K562 (cell line): ENCODE results near the gene VWA7. TPM values are rescaled to one million over a fixed set of nuclear protein-coding genes. Genes with fewer than 3 reads are reported as not detected.

ENCODE experiments used
- AFF1 ChIP-seq, 2 experiments: fragments of 450-650 bp; IDR thresholded peaks; 2 replicates each; pipeline ENCODE4 v1.6.1; 2018; ENCODE audit warnings: mild to moderate bottlenecking in 2 of 2, low read depth in 1 of 2; ENCODE audit not compliant: partially characterized antibody in 2 of 2
- CHD2 ChIP-seq: IDR thresholded peaks from 2 replicates; pipeline ENCODE4 v1.6.1; 2011; ENCODE audit warnings: low read depth, low read length
- CREBBP ChIP-seq: IDR thresholded peaks from one replicate; pipeline ENCODE4 v1.6.1; 2012; ENCODE audit warnings: low read depth, mild to moderate bottlenecking, control low read depth, inconsistent platforms, low read length
- FOXK1 ChIP-seq: sonication (generic); formaldehyde crosslinking; IDR thresholded peaks from 2 replicates; pipeline ENCODE4 v1.8.0; 2022; ENCODE audit warnings: missing genetic modification reagents, mild to moderate bottlenecking, borderline replicate concordance
- GATA2 ChIP-seq: sonication (generic); formaldehyde crosslinking; IDR thresholded peaks from 2 replicates; pipeline ENCODE4 v1.4.0; 2020; ENCODE audit warnings: mild to moderate bottlenecking, missing genetic modification reagents
- KDM2B ChIP-seq: fragments of 250-450 bp; sonication (Bioruptor Pico); IDR thresholded peaks from 2 replicates; pipeline ENCODE4 v1.8.0; 2021; ENCODE audit warnings: mild to moderate bottlenecking, moderate library complexity
- MAFF ChIP-seq: IDR thresholded peaks from 2 replicates; pipeline ENCODE4 v1.6.1; 2012; ENCODE audit warnings: low read length, improper control_type of control experiment
- MYNN ChIP-seq, 2 experiments: sonication (generic); formaldehyde crosslinking in 1 of 2; IDR thresholded peaks; 2 replicates each; pipeline versions ENCODE4 v1.5.0 to v1.6.1; 2016 to 2020; ENCODE audit warnings: antibody characterized with exemption in 1 of 2, missing genetic modification reagents in 1 of 2
- POLR2AphosphoS2 ChIP-seq: IDR thresholded peaks from 2 replicates; pipeline ENCODE4 v1.6.1; 2012; ENCODE audit warnings: low read length, improper control_type of control experiment
- POLR2G ChIP-seq: fragments of 200-400 bp; formaldehyde crosslinking; IDR thresholded peaks from 2 replicates; pipeline ENCODE4 v1.6.1; 2017; ENCODE audit warnings: low read depth, mild to moderate bottlenecking, antibody characterized with exemption, low read length, moderate library complexity
- RFX1 ChIP-seq: fragments of 450-650 bp; IDR thresholded peaks from 2 replicates; pipeline ENCODE4 v1.6.1; 2016; ENCODE audit warnings: mild to moderate bottlenecking, moderate library complexity
- TBL1XR1 ChIP-seq, 2 experiments: IDR thresholded peaks; 2 replicates each; pipeline ENCODE4 v1.6.1; 2012; ENCODE audit warnings: improper control_type of control experiment in 2 of 2, low read length in 2 of 2, mild to moderate bottlenecking in 1 of 2
- TEAD4 ChIP-seq, 2 experiments: sonication (generic) in 1 of 2; formaldehyde crosslinking in 1 of 2; IDR thresholded peaks; 2 replicates each; pipeline versions ENCODE4 v1.6.1 to v1.8.0; 2012 to 2022; ENCODE audit warnings: borderline replicate concordance in 1 of 2, inconsistent platforms in 1 of 2, low read length in 1 of 2, mild to moderate bottlenecking in 1 of 2, missing genetic modification reagents in 1 of 2
- ZNF134 ChIP-seq: fragments of 250-450 bp; sonication (Bioruptor Pico); conservative IDR thresholded peaks from 2 replicates; pipeline ENCODE4 v1.4.0; 2020
- ZNF23 ChIP-seq: fragments of 250-450 bp; sonication (Bioruptor Pico); IDR thresholded peaks from 2 replicates; pipeline ENCODE4 v1.4.0; 2020; ENCODE audit warnings: mild to moderate bottlenecking
- ZNF239 ChIP-seq: fragments of 250-450 bp; sonication (Bioruptor Pico); IDR thresholded peaks from 2 replicates; pipeline ENCODE4 v1.4.0; 2020; ENCODE audit warnings: mild to moderate bottlenecking
- ZNF3 ChIP-seq: fragments of 250-450 bp; sonication (Bioruptor Pico); IDR thresholded peaks from 2 replicates; pipeline ENCODE4 v1.5.0; 2021; ENCODE audit warnings: mild to moderate bottlenecking, moderate library complexity
- ZNF445 ChIP-seq: fragments of 250-450 bp; sonication (Bioruptor Pico); IDR thresholded peaks from 2 replicates; pipeline ENCODE4 v1.4.0; 2020; ENCODE audit warnings: low read depth, mild to moderate bottlenecking, moderate library complexity
- ZNF79 ChIP-seq: fragments of 250-450 bp; sonication (Bioruptor Pico); IDR thresholded peaks from 2 replicates; pipeline ENCODE4 v1.4.0; 2020; ENCODE audit warnings: low read depth, mild to moderate bottlenecking, moderate library complexity
- polyA plus RNA-seq, 8 experiments: library from polyadenylated mRNA; depleted of rRNA in 4 of 8; stranded (reverse) in 5 of 8; unstranded in 3 of 8; fragments of >200 nt; fragmentation: Nextera tagmentation in 2 of 8; fragmentation: Illumina TruSeq in 1 of 8; extraction: Ambion mirVana in 2 of 8; extraction: Trizol in 1 of 8; gene quantifications; 2 replicates each; pipeline versions ENCODE4 v1.2.1 to v1.2.3, GENCODE V29; 2011 to 2014; ENCODE audit warnings: inconsistent platforms in 1 of 8, missing spikeins in 1 of 8
- total RNA-seq, 7 experiments: library from RNA; depleted of rRNA in 6 of 7; stranded (reverse); fragments of >200 nt in 6 of 7; fragmentation: Illumina TruSeq in 2 of 7; extraction: Trizol in 2 of 7; gene quantifications; 2 replicates each; pipeline versions ENCODE4 v1.2.1 to v1.2.3, GENCODE V29; 2011 to 2021; ENCODE audit warnings: low replicate concordance in 1 of 7
- TF ChIP-seq, protein P1 (sequence below): fragments of 250-450 bp; sonication (Bioruptor Pico); IDR thresholded peaks from 2 replicates; pipeline ENCODE4 v1.5.0; 2021

Gene VWA7
- total and polyA plus RNA-seq, 9 of the 15 experiments (the other 6 are each of a cell fraction or from before 2014, with no cell fraction given), result 0.18 to 2.9 (median 0.95) TPM

- TF ChIP-seq MYNN (IDR thresholded peaks at IDR 0.05), result no peak
- TF ChIP-seq MYNN (CRISPR knock-in tag; IDR thresholded peaks at IDR 0.05), result no peak
- TF ChIP-seq KDM2B, result no peak
- no peak for TF ChIP-seq CREBBP
- TF ChIP-seq TEAD4 (IDR thresholded peaks at IDR 0.05; ENCODE audit: low read length), result no peak
- TF ChIP-seq TEAD4 (CRISPR knock-in tag; IDR thresholded peaks at IDR 0.05; ENCODE audit: borderline replicate concordance), result no peak; the same call in 1 of the 2 replicates
- TF ChIP-seq GATA2 (CRISPR knock-in tag), result 0 out of 2 replicates have a peak, but pooled peaks have one; percentile 17
- no peak for TF ChIP-seq ZNF23 (CRISPR knock-in tag)
- no peak for TF ChIP-seq ZNF3 (CRISPR knock-in tag)
- TF ChIP-seq MAFF, result no peak
- no peak for TF ChIP-seq AFF1 (IDR thresholded peaks at IDR 0.05; ENCODE audit: low read depth in 1 of 2, partially characterized antibody in 2 of 2)
- no peak for TF ChIP-seq POLR2AphosphoS2
- peak; percentile 92 for TF ChIP-seq POLR2G
- TF ChIP-seq, protein P1, sequence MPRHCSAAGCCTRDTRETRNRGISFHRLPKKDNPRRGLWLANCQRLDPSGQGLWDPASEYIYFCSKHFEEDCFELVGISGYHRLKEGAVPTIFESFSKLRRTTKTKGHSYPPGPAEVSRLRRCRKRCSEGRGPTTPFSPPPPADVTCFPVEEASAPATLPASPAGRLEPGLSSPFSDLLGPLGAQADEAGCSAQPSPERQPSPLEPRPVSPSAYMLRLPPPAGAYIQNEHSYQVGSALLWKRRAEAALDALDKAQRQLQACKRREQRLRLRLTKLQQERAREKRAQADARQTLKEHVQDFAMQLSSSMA (CRISPR knock-in tag), result no peak
- TF ChIP-seq FOXK1 (CRISPR knock-in tag), result no peak
- TF ChIP-seq RFX1, result no peak
- TF ChIP-seq ZNF79 (CRISPR knock-in tag), result no peak
- no peak for TF ChIP-seq CHD2
- TF ChIP-seq ZNF445, result no peak; the same call in 1 of the 2 replicates
- no peak for TF ChIP-seq TBL1XR1 (IDR thresholded peaks at IDR 0.05; ENCODE audit: low read length in 2 of 2)
- TF ChIP-seq ZNF239, result no peak
- TF ChIP-seq ZNF134 (CRISPR knock-in tag), result no peak
Measured at GRCh38 chr6:31728767-31729514, 48.2 kb downstream of the VWA7 start, which contains the start of gene DDAH2 (continued).
